Measurements from ENCODE around the gene ZNF800.

- TF ChIP-seq CSDC2 (CRISPR knock-in tag; IDR thresholded peaks at IDR 0.05), result no peak
- no peak for TF ChIP-seq PATZ1 (CRISPR knock-in tag; IDR thresholded peaks at IDR 0.05; ENCODE audit: borderline replicate concordance)
- no peak for TF ChIP-seq TSHZ2 (CRISPR knock-in tag; IDR thresholded peaks at IDR 0.05)
- no peak for TF ChIP-seq RARB (CRISPR knock-in tag; IDR thresholded peaks at IDR 0.05)
- no peak for TF ChIP-seq ZFP30 (CRISPR knock-in tag; IDR thresholded peaks at IDR 0.05)
- no peak for TF ChIP-seq ZFP3 (CRISPR knock-in tag; IDR thresholded peaks at IDR 0.05)
- TF ChIP-seq ZNF8 (CRISPR knock-in tag; IDR thresholded peaks at IDR 0.05), result no peak
- TF ChIP-seq ZC3H10 (CRISPR knock-in tag; IDR thresholded peaks at IDR 0.05), result no peak
- TF ChIP-seq BACH2 (CRISPR knock-in tag; IDR thresholded peaks at IDR 0.05; ENCODE audit: borderline replicate concordance), result no peak
- TF ChIP-seq ESRRG (CRISPR knock-in tag; IDR thresholded peaks at IDR 0.05), result 0 out of 2 replicates have a peak, but pooled peaks have one; percentile 29
- no peak for TF ChIP-seq ARNTL (CRISPR knock-in tag; IDR thresholded peaks at IDR 0.05; ENCODE audit: borderline replicate concordance, low read depth)
- TF ChIP-seq PPARA (CRISPR knock-in tag; IDR thresholded peaks at IDR 0.05; ENCODE audit: borderline replicate concordance), result no peak
- TF ChIP-seq TOX (CRISPR knock-in tag; IDR thresholded peaks at IDR 0.05; ENCODE audit: borderline replicate concordance), result no peak
These were observed 334 bp downstream of the ZNF800 start for GRCh38 chr7:127392182-127392565.
